ENCODE results near the gene UNC5C. TPM values are rescaled to one million over a fixed set of nuclear protein-coding genes. Genes with fewer than 3 reads are reported as not detected.

The UNC5C gene
- total and polyA plus RNA-seq, 2 of the 4 experiments (the other 2 are of a cell fraction) = under 0.01 TPM

DNA sequence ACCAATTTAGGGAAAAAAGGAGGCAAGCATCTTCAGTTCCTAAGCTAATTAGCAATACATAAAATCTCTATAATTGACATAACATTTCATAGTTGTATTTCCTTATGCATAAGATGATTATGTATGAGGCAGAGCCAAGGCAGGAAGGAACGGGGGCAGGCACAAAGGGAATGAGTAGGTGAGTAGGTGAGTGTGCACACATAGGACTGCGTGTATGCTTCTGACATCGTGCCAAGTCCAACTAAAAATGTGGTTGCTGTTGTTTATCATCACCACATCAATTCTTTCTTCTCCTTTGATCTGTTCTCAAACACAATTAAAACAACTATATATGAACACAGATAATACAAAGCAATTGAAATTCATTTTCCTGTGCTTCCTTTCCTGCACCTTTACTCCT is 131.2 kb downstream of the UNC5C start:
- POLR2A ChIA-PET (ENCODE audit: unreplicated experiment) = no interaction called here
- Histone ChIP-seq H3K9me1 (ENCODE audit: insufficient read depth, low read length) (no peaks in the 10 kb centered on the region), H3K9me3 (ENCODE audit: control insufficient read depth, insufficient read depth, low read length) (no peaks in the 10 kb centered on the region), H3K18ac (ENCODE audit: low read depth, low read length) (no peak overlapping the region), H3K9ac (ENCODE audit: low read depth, low read length) (no peak overlapping the region), H4K5ac (ENCODE audit: low read depth, low read length) (no peak overlapping the region), H2BK20ac (ENCODE audit: low read depth, low read length) (no peak overlapping the region), H3K23ac (ENCODE audit: low read depth, low read length) (no peak overlapping the region), H3K4me3 (ENCODE audit: insufficient read depth, low read depth, low read length) (no peak overlapping the region), H2AK5ac (ENCODE audit: low read depth, low read length) (no peak overlapping the region), H3K14ac (replicated peaks; ENCODE audit: low read depth, low read length) (no peak overlapping the region), H4K20me1 (ENCODE audit: insufficient read depth, low read length) (no peaks in the 10 kb centered on the region), H2BK5ac (ENCODE audit: low read depth, low read length, poor library complexity, severe bottlenecking) (no peak overlapping the region), H2BK15ac (ENCODE audit: low read depth, low read length) (no peak overlapping the region), H3K27ac (ENCODE audit: insufficient read depth, low read length) (no peak overlapping the region), H4K8ac (ENCODE audit: low read depth in 2 of 2, low read length in 2 of 2) (no peak overlapping the region), H3K4me2 (ENCODE audit: low read depth, low read length) (no peak overlapping the region), H4K91ac (ENCODE audit: insufficient read depth, low read depth, low read length) (no peak overlapping the region; the same call in 1 of the 2 replicates), H3K4ac (ENCODE audit: low read depth, low read length) (no peak overlapping the region; the same call in 1 of the 2 replicates), H3K4me1 (ENCODE audit: control insufficient read depth, insufficient read depth, low read length) (no peaks in the 10 kb centered on the region), H2AFZ (replicated peaks; ENCODE audit: low read length, poor library complexity) (no peak overlapping the region), H3K79me1 (ENCODE audit: low read depth in 1 of 2, low read length in 2 of 2) (no peaks in the 10 kb centered on the region), H3K56ac (ENCODE audit: extremely low read depth, insufficient read depth, low read length) (no peak overlapping the region), H2BK120ac (ENCODE audit: low read depth, low read length) (no peak overlapping the region), H3K27me3 (ENCODE audit: control insufficient read depth, insufficient read depth, low read length) (no peaks in the 10 kb centered on the region), H3K36me3 (ENCODE audit: control insufficient read depth, insufficient read depth, low read length) (no peaks in the 10 kb centered on the region), H2AK9ac (replicated peaks; ENCODE audit: low read depth, low read length, poor library complexity) (no peak overlapping the region)
- intact Hi-C loops (cut with micrococcal nuclease) (no loop called here), in situ Hi-C loops (cut with MboI; ENCODE audit: low sequenced_read_pairs) (no loop called here), dilution Hi-C loops (cut with HindIII; ENCODE audit: low sequenced_read_pairs, unreplicated experiment) (no loop called here)
- ATAC-seq (ENCODE audit: low read depth) (no peak), DNase-seq (no peak)
- CTCF ChIA-PET = no interaction called here
- no TSS peak for BruUV-seq (replicated peaks)
- no CpG with 5 or more reads among the region's 3 CpGs for WGBS, 2 experiments (ENCODE audit: extremely low coverage in 2 of 2, insufficient read length in 1 of 2)
- no peak for TF ChIP-seq RAD21 (IDR thresholded peaks at IDR 0.05; ENCODE audit: low read length)
- no peak for TF ChIP-seq RCOR1 (IDR thresholded peaks at IDR 0.05; ENCODE audit: insufficient replicate concordance, low read length)
- TF ChIP-seq, protein P1, sequence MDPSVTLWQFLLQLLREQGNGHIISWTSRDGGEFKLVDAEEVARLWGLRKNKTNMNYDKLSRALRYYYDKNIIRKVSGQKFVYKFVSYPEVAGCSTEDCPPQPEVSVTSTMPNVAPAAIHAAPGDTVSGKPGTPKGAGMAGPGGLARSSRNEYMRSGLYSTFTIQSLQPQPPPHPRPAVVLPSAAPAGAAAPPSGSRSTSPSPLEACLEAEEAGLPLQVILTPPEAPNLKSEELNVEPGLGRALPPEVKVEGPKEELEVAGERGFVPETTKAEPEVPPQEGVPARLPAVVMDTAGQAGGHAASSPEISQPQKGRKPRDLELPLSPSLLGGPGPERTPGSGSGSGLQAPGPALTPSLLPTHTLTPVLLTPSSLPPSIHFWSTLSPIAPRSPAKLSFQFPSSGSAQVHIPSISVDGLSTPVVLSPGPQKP (IDR thresholded peaks at IDR 0.05; ENCODE audit: borderline replicate concordance, low read depth, low read length) = no peak
- no peak for TF ChIP-seq SMC3 (IDR thresholded peaks at IDR 0.05; ENCODE audit: low read depth, low read length)
- TF ChIP-seq MAZ (IDR thresholded peaks at IDR 0.05; ENCODE audit: borderline replicate concordance, low read depth, low read length) = no peak
- no peak for TF ChIP-seq BHLHE40 (IDR thresholded peaks at IDR 0.05; ENCODE audit: low read depth, low read length)
- no peak for TF ChIP-seq MXI1 (IDR thresholded peaks at IDR 0.05; ENCODE audit: borderline replicate concordance, low read depth, low read length)
- TF ChIP-seq, protein P2, sequence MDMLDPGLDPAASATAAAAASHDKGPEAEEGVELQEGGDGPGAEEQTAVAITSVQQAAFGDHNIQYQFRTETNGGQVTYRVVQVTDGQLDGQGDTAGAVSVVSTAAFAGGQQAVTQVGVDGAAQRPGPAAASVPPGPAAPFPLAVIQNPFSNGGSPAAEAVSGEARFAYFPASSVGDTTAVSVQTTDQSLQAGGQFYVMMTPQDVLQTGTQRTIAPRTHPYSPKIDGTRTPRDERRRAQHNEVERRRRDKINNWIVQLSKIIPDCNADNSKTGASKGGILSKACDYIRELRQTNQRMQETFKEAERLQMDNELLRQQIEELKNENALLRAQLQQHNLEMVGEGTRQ (IDR thresholded peaks at IDR 0.05; ENCODE audit: low read depth, low read length) = no peak
- TF ChIP-seq POLR2A (IDR thresholded peaks at IDR 0.05; ENCODE audit: low read depth, low read length) = no peak
- TF ChIP-seq RFX5 (IDR thresholded peaks at IDR 0.05; ENCODE audit: low read depth, low read length) = no peak
- TF ChIP-seq CHD1 (IDR thresholded peaks at IDR 0.05; ENCODE audit: low read depth, low read length) = no peak
- TF ChIP-seq FOS (IDR thresholded peaks at IDR 0.05; ENCODE audit: low read depth, low read length) = no peak
- TF ChIP-seq CEBPB (IDR thresholded peaks at IDR 0.05; ENCODE audit: low read depth, low read length) = no peak
- TF ChIP-seq, protein P3, sequence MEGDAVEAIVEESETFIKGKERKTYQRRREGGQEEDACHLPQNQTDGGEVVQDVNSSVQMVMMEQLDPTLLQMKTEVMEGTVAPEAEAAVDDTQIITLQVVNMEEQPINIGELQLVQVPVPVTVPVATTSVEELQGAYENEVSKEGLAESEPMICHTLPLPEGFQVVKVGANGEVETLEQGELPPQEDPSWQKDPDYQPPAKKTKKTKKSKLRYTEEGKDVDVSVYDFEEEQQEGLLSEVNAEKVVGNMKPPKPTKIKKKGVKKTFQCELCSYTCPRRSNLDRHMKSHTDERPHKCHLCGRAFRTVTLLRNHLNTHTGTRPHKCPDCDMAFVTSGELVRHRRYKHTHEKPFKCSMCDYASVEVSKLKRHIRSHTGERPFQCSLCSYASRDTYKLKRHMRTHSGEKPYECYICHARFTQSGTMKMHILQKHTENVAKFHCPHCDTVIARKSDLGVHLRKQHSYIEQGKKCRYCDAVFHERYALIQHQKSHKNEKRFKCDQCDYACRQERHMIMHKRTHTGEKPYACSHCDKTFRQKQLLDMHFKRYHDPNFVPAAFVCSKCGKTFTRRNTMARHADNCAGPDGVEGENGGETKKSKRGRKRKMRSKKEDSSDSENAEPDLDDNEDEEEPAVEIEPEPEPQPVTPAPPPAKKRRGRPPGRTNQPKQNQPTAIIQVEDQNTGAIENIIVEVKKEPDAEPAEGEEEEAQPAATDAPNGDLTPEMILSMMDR (conservative IDR thresholded peaks at IDR 0.05; ENCODE audit: low read depth, low read length) = no peak
- no peak for TF ChIP-seq NFE2L2 (IDR thresholded peaks at IDR 0.05; ENCODE audit: low read depth, low read length)
- TF ChIP-seq MAFK (IDR thresholded peaks at IDR 0.05; ENCODE audit: low read depth, low read length) = no peak
